HG03571 (cell line): Measurements from ENCODE around the gene EDA.
"Not testable (repeated sequence)": the region's sequence is repeated elsewhere in the genome, so short reads cannot be mapped to it uniquely, and the experiment has no call there.

Experiments used
- ATAC-seq: cut with Tn5 transposase; IDR thresholded peaks from one replicate; pipeline ENCODE4 v1.9.1; 2021; ENCODE audit not compliant: unreplicated experiment

Gene EDA

GRCh38 chrX:69948276-69948797, 332.4 kb downstream of the EDA start:
- ATAC-seq = no peak

DNA sequence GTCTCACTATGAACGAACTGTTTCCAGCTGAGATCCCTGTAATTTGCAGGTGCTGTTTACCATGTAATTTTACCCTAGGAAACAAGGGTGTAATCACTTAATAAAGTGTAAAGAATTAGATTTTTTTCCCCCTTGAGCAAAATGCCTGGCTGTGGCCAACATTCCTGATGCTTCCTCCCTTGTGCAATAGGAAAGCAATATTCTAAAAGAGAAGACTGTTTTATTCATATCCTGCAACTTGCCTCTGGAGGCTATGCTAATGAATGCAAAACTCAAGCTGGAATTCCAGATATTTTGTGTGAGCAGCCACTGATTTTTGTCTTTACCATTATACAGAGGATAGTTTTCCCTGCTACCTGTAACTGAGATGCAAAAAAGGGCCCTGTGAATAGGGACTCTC, 335.8 kb downstream of the EDA start:
- ATAC-seq = no peak

GRCh38 chrX:69959712-69960111, 343.8 kb downstream of the EDA start:
- ATAC-seq = no peak

DNA sequence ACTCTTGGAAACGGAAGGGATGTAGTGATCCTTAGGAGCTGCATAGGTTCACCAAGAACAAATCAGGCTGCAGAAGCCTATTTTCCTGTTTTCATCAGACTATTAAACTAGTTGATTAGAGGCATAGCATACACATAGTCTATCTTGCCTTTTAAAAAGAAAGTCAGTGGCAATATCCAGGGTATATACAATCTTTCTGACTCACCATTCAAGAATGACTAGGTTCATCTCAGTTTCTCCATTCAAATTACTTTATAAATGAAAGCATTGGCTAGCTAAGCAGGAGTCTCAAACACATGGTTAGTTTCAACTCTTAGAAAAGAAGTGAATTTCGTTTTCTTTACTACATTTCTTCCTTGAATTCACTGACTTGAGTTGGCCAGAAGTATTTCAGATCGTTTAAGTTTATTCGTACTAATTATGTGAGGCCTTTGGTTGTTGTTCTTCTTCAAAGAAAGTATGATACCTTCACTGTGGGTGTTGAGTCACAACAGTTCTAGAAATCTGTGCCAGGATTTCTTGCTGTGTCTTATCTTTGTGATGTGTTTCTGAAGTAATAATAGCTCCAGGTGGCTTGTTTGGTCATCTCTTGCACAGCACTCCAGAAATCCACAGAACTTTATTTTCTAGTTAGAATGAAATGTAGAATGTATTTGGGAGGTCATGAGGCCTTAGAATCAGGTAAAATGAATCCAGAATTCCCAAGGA, 345.6 kb downstream of the EDA start:
- ATAC-seq = no peak

DNA sequence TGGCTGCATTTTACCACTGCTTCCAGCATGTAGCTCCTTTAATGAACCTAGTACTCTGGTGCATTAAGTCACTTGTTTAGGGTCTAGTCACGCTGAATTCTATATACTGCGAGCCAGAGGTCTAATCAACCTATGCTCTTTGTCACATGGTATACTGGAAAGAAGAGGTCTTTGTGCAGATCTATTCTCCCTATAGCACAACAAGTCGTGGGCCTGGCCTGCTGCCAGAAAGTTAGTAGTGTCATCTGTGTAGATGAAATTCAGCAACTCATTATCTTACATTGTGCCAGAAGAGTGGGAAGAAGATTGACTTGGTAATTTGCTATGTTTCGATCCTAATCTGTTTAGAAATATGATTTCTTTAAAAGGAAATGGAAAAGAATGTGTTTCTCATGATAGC, 353.0 kb downstream of the EDA start:
- ATAC-seq = no peak

- no peak for ATAC-seq
Measured at GRCh38 chrX:69969460-69969859, 353.5 kb downstream of the EDA start.

DNA sequence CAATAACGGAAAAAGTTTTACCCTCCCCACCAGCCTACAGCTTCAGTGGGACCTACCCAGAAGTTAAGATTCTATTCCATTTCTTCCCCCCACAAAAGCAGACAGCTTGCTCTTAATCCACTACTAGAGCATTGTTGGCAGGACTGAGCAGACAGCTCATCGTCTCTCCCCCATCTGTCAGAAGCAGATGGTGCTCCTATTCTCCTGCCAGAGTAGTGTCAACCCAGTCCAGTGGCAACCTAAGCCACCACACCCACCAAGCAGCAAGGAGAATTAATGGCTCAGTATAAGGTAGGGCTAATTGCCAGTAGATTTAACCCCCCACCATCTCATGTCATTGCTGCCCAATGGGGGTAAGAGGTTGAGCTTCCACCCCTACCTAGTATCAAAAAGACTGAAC, 371.8 kb downstream of the EDA start:
- ATAC-seq = no peak

- ATAC-seq = no peak
Measured at GRCh38 chrX:69988955-69989394, 373.1 kb downstream of the EDA start.

- no peak for ATAC-seq
Measured at GRCh38 chrX:69991685-69992084, 375.8 kb downstream of the EDA start.

DNA sequence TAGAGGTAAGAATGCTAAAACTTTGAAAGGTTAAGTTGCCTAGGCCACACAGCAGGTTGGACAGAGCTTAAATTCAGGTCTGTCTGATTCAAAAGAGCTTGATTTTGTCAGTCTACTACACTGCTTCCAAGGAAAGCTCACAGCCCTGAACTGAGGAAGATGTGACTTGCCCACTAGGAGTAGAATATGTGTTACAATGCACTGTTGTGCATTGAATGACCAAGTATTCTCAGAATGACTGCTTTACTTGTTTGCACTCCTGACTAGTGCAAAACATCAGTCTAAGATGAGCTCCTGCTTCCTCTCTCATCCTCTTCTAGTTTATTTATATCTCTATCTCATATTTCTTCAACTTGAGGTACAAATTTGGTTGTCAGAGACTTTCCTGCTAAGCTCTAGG, 377.6 kb downstream of the EDA start:
- ATAC-seq = no peak

DNA sequence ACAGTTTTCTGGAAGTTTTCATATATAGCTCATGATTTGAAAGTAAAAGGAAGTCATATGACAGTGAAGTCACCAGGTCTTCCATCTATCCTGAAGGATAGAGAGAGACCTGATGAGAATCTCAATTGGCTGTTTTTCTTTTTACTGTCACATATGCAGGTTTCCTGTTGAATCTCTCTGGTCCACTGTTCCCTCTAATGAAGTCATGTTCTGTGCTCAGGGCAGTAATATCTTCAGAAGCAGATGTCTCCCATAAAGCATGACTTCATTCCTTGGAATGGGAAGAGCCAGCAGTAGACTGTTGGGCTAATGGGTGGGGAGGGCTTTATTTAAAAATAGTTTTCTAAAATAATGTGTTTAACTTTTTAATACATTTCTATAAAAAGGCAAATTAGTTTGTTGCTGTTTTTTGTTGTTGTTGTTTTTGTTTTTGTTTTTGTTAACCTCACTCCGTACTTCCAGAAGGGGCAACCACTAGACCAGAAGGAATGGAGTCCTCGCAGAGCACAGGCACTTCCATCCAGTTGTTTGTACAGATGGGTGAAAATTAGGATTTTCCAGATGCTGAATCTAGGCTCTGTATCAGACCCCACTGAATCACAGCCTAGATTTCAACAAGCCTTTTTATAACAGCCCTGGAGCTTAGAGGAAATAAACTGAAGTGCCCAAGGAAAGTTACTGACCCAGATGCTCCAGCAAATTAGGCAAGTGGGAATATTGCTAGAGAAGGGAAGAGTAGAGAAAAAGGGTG, 379.6 kb downstream of the EDA start:
- no peak for ATAC-seq

GRCh38 chrX:69996113-69996468, 380.2 kb downstream of the EDA start:
- no peak for ATAC-seq

DNA sequence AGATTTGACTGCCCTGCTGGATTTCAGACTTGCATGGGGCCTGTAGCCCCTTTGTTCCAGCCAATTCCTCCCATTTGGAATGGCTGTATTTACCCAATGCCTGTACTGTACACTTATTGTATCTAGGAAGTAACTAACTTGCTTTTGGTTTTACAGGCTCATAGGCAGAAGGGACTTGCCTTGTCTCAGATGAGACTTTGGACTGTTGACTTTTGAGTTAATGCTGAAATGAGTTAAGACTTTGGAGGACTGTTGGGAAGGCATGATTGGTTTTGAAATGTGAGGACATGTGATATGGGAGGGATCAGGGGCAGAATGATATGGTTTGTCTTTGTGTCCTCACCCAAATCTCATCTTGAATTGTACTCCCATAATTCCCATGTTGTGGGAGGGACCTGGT, 382.4 kb downstream of the EDA start:
- not testable (repeated sequence) for ATAC-seq

DNA sequence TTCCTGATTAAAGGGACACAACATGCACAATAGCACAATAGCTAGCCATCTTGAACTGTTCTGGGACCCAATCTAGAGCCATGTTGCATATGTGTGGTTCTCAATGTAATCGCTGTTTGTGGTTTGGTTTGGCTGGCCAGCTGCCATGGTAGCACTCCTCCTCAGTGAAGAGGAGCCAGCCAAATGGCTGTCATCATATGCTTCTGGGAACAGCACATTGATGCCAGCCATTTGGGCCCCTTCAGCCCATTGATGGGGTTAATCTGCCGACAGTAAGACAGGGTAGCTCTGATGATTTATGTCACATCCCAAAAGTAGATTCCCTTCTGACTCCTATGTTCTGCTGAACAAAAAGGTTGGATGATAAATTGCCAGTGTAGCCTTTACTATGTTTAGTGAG, 385.4 kb downstream of the EDA start:
- no peak for ATAC-seq

DNA sequence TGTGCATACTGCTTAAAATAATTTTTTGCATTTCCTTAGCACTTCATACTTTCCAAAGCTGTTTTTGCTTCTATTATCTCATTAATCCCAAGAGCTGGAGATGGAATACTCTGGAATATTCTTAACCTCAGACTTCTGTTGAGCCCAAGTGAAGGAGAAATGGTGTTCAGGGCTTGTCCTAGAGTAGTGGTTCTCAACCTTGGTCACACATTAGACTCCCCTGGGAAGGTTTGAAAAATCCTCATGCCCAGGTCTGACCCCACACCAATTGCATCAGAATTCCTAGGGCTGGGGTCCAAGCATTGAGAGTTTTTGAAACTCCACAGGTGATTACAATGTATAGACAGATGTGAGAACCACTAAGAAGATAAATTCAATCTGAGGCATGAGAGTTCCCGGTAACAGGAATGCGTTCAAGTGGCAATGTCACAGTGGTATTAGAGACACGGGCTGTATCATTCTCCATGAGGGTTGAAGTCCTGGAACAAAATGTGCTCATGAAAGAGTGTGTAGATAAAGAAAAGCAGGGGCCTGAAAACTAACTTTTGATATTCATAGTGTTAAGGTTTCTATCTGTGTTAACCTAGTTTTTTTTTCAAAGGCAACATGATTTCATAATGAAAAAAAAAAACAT, 385.9 kb downstream of the EDA start:
- ATAC-seq = no peak

- no peak for ATAC-seq
Measured at GRCh38 chrX:70007946-70008345, 392.0 kb downstream of the EDA start.

- ATAC-seq = no peak
Measured at GRCh38 chrX:70009049-70009448, 393.1 kb downstream of the EDA start.

DNA sequence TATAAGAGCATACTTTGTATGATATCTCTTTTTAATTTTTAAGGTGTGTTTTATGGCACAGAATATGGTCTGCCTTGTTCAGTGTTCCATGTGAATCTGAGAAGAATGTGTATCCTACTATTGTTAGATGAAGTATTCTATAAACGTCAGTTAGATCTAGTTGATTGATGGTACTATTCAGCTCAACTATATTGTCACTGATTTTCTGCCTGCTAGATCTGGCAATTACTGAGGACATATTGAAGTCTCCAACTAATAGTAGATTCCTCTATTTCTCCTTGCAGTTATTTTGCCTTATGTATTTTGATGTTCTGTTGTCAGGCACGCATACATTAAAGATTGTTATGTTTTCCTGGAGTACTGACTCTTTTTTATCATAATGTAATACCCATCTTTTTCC, 394.1 kb downstream of the EDA start:
- ATAC-seq = no peak

GRCh38 chrX:70012756-70013155, 396.8 kb downstream of the EDA start:
- no peak for ATAC-seq

GRCh38 chrX:70013466-70014381, 397.8 kb downstream of the EDA start:
- no peak for ATAC-seq

DNA sequence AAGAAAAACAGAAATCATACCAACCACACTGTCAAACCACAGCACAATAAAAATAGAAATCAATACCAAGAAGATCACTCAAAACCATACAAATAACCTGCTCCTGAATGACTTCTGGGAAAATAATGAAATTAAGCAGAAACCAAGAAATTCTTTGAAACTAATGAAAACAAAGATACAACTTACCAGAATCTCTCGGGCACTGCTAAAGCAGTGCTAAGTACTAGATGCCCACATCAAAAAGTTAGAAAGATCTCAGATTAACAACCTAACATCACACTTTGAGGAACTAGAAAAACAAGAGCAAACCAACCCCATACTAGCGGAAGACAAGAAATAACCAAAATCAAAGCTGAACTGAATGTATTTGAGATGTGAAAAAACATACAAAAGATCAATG, 400.6 kb downstream of the EDA start:
- no peak for ATAC-seq
